DND-41 (cell line): Measurements from ENCODE around the gene GYPA.
"Not testable (repeated sequence)": the region's sequence is repeated elsewhere in the genome, so short reads cannot be mapped to it uniquely, and the experiment has no call there.

Source experiments
- ATAC-seq: fragments of 200-7000 bp; cut with Tn5 transposase; 3 replicates; pipeline ENCODE4 v1.9.1; 2021; ENCODE audit warnings: low read depth; ENCODE audit not compliant: insufficient read depth
- DNase-seq: peaks from one replicate; pipeline ENCODE4 v3.0.0-alpha.2; 2020
- H2AFZ ChIP-seq: 2 replicates; pipeline ENCODE4 v1.6.0; 2012; ENCODE audit warnings: low read depth, low read length
- H3K27ac ChIP-seq: 2 replicates; pipeline ENCODE4 v1.5.1; 2012; ENCODE audit warnings: low read length, inconsistent platforms
- H3K27me3 ChIP-seq: fragments of 200-600 bp; sonication (generic); 2 replicates; pipeline ENCODE4 v1.6.0; 2012; ENCODE audit warnings: low read length, mild to moderate bottlenecking, inconsistent platforms; ENCODE audit not compliant: insufficient read depth, poor library complexity
- H3K36me3 ChIP-seq: 2 replicates; pipeline ENCODE4 v1.5.1; 2012; ENCODE audit warnings: low read length, inconsistent platforms; ENCODE audit not compliant: insufficient read depth
- H3K4me1 ChIP-seq: 2 replicates; pipeline ENCODE4 v1.5.1; 2012; ENCODE audit warnings: mild to moderate bottlenecking, low read length; ENCODE audit not compliant: insufficient read depth
- H3K4me2 ChIP-seq: 2 replicates; pipeline ENCODE4 v1.6.0; 2012; ENCODE audit warnings: mild to moderate bottlenecking, moderate library complexity, low read length, inconsistent platforms; ENCODE audit not compliant: insufficient read depth
- H3K4me3 ChIP-seq, 2 experiments: fragments of 200-600 bp in 1 of 2; shearing (Covaris generic) in 1 of 2; 2 replicates each; pipeline ENCODE4 v1.5.1; 2012 to 2016; ENCODE audit warnings: inconsistent platforms in 2 of 2, low read length in 2 of 2, mild to moderate bottlenecking in 2 of 2, low read depth in 1 of 2, moderate library complexity in 1 of 2
- H3K79me2 ChIP-seq: 2 replicates; pipeline ENCODE4 v1.6.0; 2012; ENCODE audit warnings: low read length, inconsistent platforms; ENCODE audit not compliant: insufficient read depth
- H3K9ac ChIP-seq: 2 replicates; pipeline ENCODE4 v1.6.0; 2012; ENCODE audit warnings: low read depth, mild to moderate bottlenecking, inconsistent platforms, low read length, moderate library complexity
- H3K9me3 ChIP-seq: 2 replicates; pipeline ENCODE4 v1.5.1; 2012; ENCODE audit warnings: low read length, moderate library complexity, mild to moderate bottlenecking, inconsistent platforms; ENCODE audit not compliant: insufficient read depth, severe bottlenecking
- H4K20me1 ChIP-seq: 2 replicates; pipeline ENCODE4 v1.6.0; 2012; ENCODE audit warnings: low read length; ENCODE audit not compliant: insufficient read depth
- CTCF ChIP-seq: IDR thresholded peaks from 2 replicates; pipeline ENCODE4 v1.5.1; 2012; ENCODE audit warnings: borderline replicate concordance, low read length, moderate library complexity, mild to moderate bottlenecking; ENCODE audit not compliant: poor library complexity, severe bottlenecking; ENCODE audit errors: extremely low read depth
- EZH2 ChIP-seq: IDR thresholded peaks from 3 replicates; pipeline ENCODE4 v1.6.1; 2012; ENCODE audit warnings: borderline replicate concordance, low read depth, mild to moderate bottlenecking, moderate library complexity, low read length, inconsistent platforms; ENCODE audit not compliant: severe bottlenecking

Gene GYPA

GRCh38 chr4:144140594-144141295 lies at the start of gene GYPA:
Gene GYPA, minus strand, starts transcription at chr4:144140718. Its CDS starts 83 bp downstream, at chr4:144140635.
- H4K20me1 ChIP-seq, H3K9me3 ChIP-seq, ATAC-seq, H2AFZ ChIP-seq, H3K27me3 ChIP-seq, H3K4me1 ChIP-seq, H3K4me3 ChIP-seq, H3K9ac ChIP-seq, DNase-seq, H3K79me2 ChIP-seq, H3K27ac ChIP-seq, H3K4me2 ChIP-seq, H3K36me3 ChIP-seq: not testable (repeated sequence)

GRCh38 chr4:144190009-144190408 lies 49.5 kb upstream of the GYPA start:
- no peak overlapping the region for H2AFZ ChIP-seq
- H3K4me1 ChIP-seq = no peaks in the 10 kb centered on the region
- no peak for TF ChIP-seq CTCF
- no peak for TF ChIP-seq EZH2
- no peak overlapping the region for H3K27ac ChIP-seq
- H3K9me3 ChIP-seq = peaks cover 6% of the 10 kb centered on the region
- no peaks in the 10 kb centered on the region for H3K36me3 ChIP-seq
- DNase-seq (no peak), ATAC-seq (no peak)
- no peaks in the 10 kb centered on the region for H3K27me3 ChIP-seq
- H3K4me2 ChIP-seq = no peak overlapping the region
- no peaks in the 10 kb centered on the region for H4K20me1 ChIP-seq
- H3K79me2 ChIP-seq = no peaks in the 10 kb centered on the region
- no peak overlapping the region for H3K4me3 ChIP-seq
- no peak overlapping the region for H3K9ac ChIP-seq

GRCh38 chr4:144189121-144189520 lies 48.6 kb upstream of the GYPA start:
- Histone ChIP-seq H3K36me3 (no peaks in the 10 kb centered on the region), H3K4me1 (no peaks in the 10 kb centered on the region), H3K4me3 (no peak overlapping the region), H3K27ac (no peak overlapping the region), H3K27me3 (no peaks in the 10 kb centered on the region), H3K79me2 (no peaks in the 10 kb centered on the region), H3K9me3 (no peaks in the 10 kb centered on the region), H4K20me1 (no peaks in the 10 kb centered on the region), H2AFZ (no peak overlapping the region), H3K4me2 (no peak overlapping the region), H3K9ac (no peak overlapping the region)
- TF ChIP-seq CTCF (no peak), EZH2 (no peak)
- no peak for DNase-seq
- ATAC-seq = peak; percentile 75

- Histone ChIP-seq H3K9ac (no peak overlapping the region), H2AFZ (no peak overlapping the region), H3K36me3 (no peaks in the 10 kb centered on the region), H3K4me1 (no peaks in the 10 kb centered on the region), H3K79me2 (no peaks in the 10 kb centered on the region), H4K20me1 (no peaks in the 10 kb centered on the region), H3K4me3 (no peak overlapping the region), H3K27me3 (no peaks in the 10 kb centered on the region), H3K4me2 (no peak overlapping the region), H3K9me3 (no peaks in the 10 kb centered on the region), H3K27ac (no peak overlapping the region)
- no peak for DNase-seq
- ATAC-seq = peak; percentile 76
- TF ChIP-seq EZH2 (no peak), CTCF (no peak)
Measured at GRCh38 chr4:144185086-144185485, 44.6 kb upstream of the GYPA start.
